Colonic mucosa (tissue), 4 donors: ENCODE measurements around the gene ATP6V1A. TPM values are rescaled to one million over a fixed set of nuclear protein-coding genes. Genes with fewer than 3 reads are reported as not detected.

Experiments
- DNase-seq: peaks from one replicate; pipeline ENCODE4 v3.0.0-alpha.2; 2020
- H3K27ac ChIP-seq: fragments of 200-600 bp; one replicate; pipeline ENCODE4 v1.8.0; 2021
- H3K27me3 ChIP-seq: fragments of 200-600 bp; one replicate; pipeline ENCODE4 v1.8.0; 2021
- H3K36me3 ChIP-seq: fragments of 200-600 bp; one replicate; pipeline ENCODE4 v1.8.0; 2021
- H3K4me1 ChIP-seq: fragments of 200-600 bp; one replicate; pipeline ENCODE4 v1.8.0; 2021; ENCODE audit warnings: mild to moderate bottlenecking
- H3K4me3 ChIP-seq: fragments of 200-600 bp; one replicate; pipeline ENCODE4 v1.8.0; 2021
- H3K9ac ChIP-seq, 2 donors: one replicate each; pipeline ENCODE4 v1.7.0; 2013; ENCODE audit warnings: control low read depth in 2 of 2, low read depth in 2 of 2, low read length in 2 of 2
- H3K9me3 ChIP-seq: fragments of 200-600 bp; one replicate; pipeline ENCODE4 v1.8.0; 2021
- CTCF ChIP-seq: fragments of 200-600 bp; IDR thresholded peaks from one replicate; pipeline ENCODE4 v1.8.0; 2022; ENCODE audit warnings: antibody characterized with exemption, mild to moderate bottlenecking
- intact Hi-C: fragments of 100-400 bp; cut with DNase I; formaldehyde crosslinking; loops from one replicate; pipeline ENCODE4 v1.14.1; 2022
- total RNA-seq, 2 donors: library from RNA; stranded (reverse); fragmentation: NEBNext Ultra II Directional in 1 of 2; extraction: Animal tissue kit (Norgen Biotek cat#: 25700) in 1 of 2; gene quantifications; one replicate each; pipeline ENCODE4 v1.2.1, GENCODE V29; 2021
- donor health status: healthy.
- donor health status: DM: no; HTN: no; CAD: no.
- donor health status: DM: no; HTN: no; CAD: no.

Gene ATP6V1A
- total RNA-seq, 2 donors from 2014 or later = 79.1 to 93.4 TPM

GRCh38 chr3:113712129-113712528, 34.7 kb upstream of the ATP6V1A start:
- H3K4me3 ChIP-seq = no peak overlapping the region
- DNase-seq = no peak
- TF ChIP-seq CTCF = no peak
- intact Hi-C loops = no loop called here
- no peaks in the 10 kb centered on the region for H3K9me3 ChIP-seq
- no peak overlapping the region for H3K9ac ChIP-seq
- no peaks in the 10 kb centered on the region for H3K27me3 ChIP-seq
- no peak overlapping the region for H3K27ac ChIP-seq
- no peaks in the 10 kb centered on the region for H3K4me1 ChIP-seq
- no peaks in the 10 kb centered on the region for H3K36me3 ChIP-seq

- H3K36me3 ChIP-seq = no peaks in the 10 kb centered on the region
- TF ChIP-seq CTCF = no peak
- no peak overlapping the region for H3K27ac ChIP-seq
- H3K4me1 ChIP-seq = no peaks in the 10 kb centered on the region
- no peaks in the 10 kb centered on the region for H3K9me3 ChIP-seq
- no peaks in the 10 kb centered on the region for H3K27me3 ChIP-seq
- intact Hi-C loops = no loop called here
- H3K4me3 ChIP-seq = no peak overlapping the region
- no peak for DNase-seq
- no peak overlapping the region for H3K9ac ChIP-seq
These were observed 32.1 kb upstream of the ATP6V1A start for GRCh38 chr3:113714702-113715101.

GRCh38 chr3:113717308-113717707, 29.5 kb upstream of the ATP6V1A start:
- Histone ChIP-seq H3K27me3 (no peaks in the 10 kb centered on the region), H3K36me3 (no peaks in the 10 kb centered on the region), H3K27ac (no peak overlapping the region), H3K9me3 (no peaks in the 10 kb centered on the region), H3K9ac (no peak overlapping the region), H3K4me3 (no peak overlapping the region), H3K4me1 (no peaks in the 10 kb centered on the region)
- no peak for TF ChIP-seq CTCF
- DNase-seq = no peak
- intact Hi-C loops = no loop called here

GRCh38 chr3:113717818-113718217, 29.0 kb upstream of the ATP6V1A start:
- DNase-seq = no peak
- Histone ChIP-seq H3K4me3 (no peak overlapping the region), H3K27ac (no peak overlapping the region), H3K36me3 (no peaks in the 10 kb centered on the region), H3K27me3 (no peaks in the 10 kb centered on the region), H3K9ac (no peak overlapping the region), H3K9me3 (no peaks in the 10 kb centered on the region), H3K4me1 (no peaks in the 10 kb centered on the region)
- intact Hi-C loops = no loop called here
- TF ChIP-seq CTCF = no peak

GRCh38 chr3:113719294-113719693, 27.5 kb upstream of the ATP6V1A start:
- Histone ChIP-seq H3K4me1 (no peaks in the 10 kb centered on the region), H3K9me3 (no peaks in the 10 kb centered on the region), H3K4me3 (no peak overlapping the region), H3K27ac (no peak overlapping the region), H3K36me3 (no peaks in the 10 kb centered on the region), H3K27me3 (no peaks in the 10 kb centered on the region), H3K9ac (no peak overlapping the region)
- no peak for DNase-seq
- TF ChIP-seq CTCF = no peak
- intact Hi-C loops = no loop called here

- Histone ChIP-seq H3K36me3 (no peaks in the 10 kb centered on the region), H3K4me3 (no peak overlapping the region), H3K27me3 (no peaks in the 10 kb centered on the region), H3K9me3 (no peaks in the 10 kb centered on the region), H3K27ac (no peak overlapping the region), H3K4me1 (no peaks in the 10 kb centered on the region), H3K9ac (no peak overlapping the region)
- TF ChIP-seq CTCF = no peak
- intact Hi-C loops = no loop called here
- DNase-seq = no peak
These were observed 27.1 kb upstream of the ATP6V1A start for GRCh38 chr3:113719758-113720157.
